HG03469 (cell line): ENCODE data around the gene MACC1.

Experiments
- ATAC-seq: cut with Tn5 transposase; IDR thresholded peaks from one replicate; pipeline ENCODE4 v1.9.1; 2021; ENCODE audit warnings: mild to moderate bottlenecking, moderate library complexity, moderate number of reproducible peaks; ENCODE audit not compliant: unreplicated experiment

MACC1 gene, protein sequence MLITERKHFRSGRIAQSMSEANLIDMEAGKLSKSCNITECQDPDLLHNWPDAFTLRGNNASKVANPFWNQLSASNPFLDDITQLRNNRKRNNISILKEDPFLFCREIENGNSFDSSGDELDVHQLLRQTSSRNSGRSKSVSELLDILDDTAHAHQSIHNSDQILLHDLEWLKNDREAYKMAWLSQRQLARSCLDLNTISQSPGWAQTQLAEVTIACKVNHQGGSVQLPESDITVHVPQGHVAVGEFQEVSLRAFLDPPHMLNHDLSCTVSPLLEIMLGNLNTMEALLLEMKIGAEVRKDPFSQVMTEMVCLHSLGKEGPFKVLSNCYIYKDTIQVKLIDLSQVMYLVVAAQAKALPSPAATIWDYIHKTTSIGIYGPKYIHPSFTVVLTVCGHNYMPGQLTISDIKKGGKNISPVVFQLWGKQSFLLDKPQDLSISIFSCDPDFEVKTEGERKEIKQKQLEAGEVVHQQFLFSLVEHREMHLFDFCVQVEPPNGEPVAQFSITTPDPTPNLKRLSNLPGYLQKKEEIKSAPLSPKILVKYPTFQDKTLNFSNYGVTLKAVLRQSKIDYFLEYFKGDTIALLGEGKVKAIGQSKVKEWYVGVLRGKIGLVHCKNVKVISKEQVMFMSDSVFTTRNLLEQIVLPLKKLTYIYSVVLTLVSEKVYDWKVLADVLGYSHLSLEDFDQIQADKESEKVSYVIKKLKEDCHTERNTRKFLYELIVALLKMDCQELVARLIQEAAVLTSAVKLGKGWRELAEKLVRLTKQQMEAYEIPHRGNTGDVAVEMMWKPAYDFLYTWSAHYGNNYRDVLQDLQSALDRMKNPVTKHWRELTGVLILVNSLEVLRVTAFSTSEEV

DNA sequence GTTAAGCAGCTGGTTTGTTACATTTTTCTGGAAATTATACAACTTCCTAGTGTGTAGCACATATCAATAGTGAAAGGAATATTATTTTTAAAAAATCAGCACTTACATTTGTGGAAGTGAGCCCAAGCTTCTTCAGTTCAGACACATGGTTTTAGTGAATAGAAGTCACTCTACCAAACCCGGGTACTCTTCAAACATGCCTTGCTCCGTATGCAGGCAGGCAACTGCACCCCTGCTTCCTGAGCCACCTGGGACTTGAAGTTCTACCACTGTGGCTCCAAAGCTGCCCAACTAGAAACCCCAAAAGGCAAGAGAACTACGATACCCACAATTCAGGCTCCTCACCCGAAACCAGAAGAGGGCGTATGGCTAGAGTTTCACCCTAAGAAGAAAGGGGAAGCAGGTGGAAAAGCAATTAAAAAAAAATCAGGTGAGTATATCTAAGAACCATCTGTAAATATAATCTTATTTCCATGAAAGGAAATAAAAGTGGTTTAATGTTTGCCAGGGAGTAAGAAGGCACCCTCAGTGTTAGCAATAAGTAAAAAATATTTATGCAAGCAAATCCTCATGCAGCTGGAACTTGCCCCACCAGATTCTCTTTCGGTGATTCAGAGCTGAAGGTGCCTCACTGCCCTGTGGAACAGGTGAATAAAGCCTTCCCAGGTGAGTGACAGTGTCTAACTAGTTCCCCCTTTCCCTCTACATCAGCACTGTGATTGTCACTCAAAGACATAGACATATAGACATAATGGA lies at the start of gene MACC1:
TSS of gene MACC1 (minus strand) at position 192 of the 756 bp plus-strand sequence. CDS start 55,522 bp downstream, outside the sequence.
- ATAC-seq = peak; percentile 45

DNA sequence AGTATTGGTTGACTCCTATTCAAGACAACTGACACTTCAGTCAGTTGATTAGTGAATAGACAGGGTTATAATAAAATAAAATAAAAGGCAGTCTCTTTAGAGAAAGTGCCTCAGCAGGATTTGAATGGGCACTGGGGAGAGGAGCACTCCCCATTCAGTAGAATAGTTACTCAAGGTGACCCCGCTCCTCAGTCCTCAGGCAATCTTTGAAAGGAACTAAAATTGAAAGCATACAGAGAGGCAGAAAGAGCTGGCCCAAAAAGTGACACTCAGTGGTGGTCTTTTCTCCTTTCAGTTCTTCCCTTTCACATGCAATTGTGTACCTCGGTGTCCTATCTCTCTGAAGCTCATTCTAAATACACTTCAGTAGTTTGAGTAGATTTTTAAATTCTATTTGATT lies 47.4 kb upstream of the MACC1 start:
- no peak for ATAC-seq

DNA sequence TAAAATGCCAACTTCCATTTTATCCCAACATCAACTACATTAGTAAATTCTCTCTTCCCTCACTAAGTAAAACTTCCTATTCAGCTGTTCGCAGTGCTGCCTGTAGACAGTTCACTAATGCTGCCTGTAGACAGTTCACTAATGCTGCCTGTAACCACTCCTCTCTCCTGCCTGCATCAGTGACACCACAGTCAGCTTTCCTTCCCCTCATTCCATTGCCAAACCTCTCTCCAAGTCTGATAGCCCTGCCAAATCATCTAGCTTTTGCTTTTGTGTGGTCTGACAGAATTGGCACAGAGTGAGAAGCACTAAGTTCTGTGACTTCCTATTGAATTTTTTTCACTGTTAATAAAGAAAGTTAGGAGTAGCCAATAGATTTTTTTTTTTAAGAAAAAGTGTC lies 43.0 kb upstream of the MACC1 start:
- ATAC-seq = no peak

DNA sequence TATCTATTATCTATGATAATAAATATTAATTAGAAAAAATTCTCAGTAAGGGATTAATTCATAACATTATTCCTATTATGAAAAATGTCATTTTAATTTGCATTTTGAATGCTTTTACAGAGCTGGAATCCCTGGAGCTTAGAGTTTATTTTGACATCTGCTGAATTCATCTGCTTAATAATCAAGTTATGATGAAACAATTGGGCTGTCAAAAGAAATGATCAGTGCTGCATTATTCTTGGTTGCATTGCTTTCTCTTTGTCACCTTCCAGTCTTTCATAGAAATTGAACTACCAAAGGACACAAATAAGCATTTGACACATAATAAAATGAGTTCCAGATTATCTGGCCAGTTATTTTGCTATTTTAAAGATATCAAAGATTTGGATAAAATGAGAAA lies 40.0 kb upstream of the MACC1 start:
- ATAC-seq = no peak

DNA sequence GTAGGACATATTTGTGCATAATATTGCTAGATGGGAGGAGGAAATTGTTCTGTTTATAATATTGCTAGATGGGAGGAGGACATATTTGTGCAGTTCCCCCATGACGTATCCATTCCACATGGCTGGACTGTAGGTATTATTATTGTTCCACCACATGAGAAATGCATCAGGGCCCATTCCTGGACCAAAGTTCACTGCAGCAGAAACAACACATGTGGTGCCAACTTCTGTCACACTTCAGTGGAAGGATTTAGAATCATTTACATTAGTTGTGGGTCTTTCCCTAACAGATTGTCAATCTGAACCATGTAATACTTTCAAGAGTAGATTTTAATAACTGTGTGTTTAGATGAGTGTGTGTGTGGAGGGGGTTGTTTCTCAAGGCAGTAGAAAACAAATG lies 32.7 kb upstream of the MACC1 start:
- ATAC-seq = no peak

DNA sequence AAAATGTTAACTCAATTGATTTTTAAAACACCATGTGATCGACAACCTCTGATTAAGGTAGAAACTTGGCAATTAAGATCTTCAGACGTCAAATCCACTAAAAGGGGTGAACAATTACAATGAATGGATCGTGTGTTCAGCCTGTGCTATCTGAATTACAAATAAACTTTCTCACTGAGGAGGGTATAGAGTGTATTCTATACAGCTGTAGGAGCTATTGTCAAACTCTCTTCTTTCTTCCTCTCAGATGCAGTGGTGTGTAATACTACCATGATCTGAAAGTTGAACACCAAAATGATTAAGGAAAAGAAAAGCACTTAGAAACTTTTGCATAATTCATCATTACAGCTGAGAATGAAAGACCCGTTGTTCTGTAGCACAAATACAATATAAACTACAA lies 32.2 kb upstream of the MACC1 start:
- ATAC-seq = no peak

DNA sequence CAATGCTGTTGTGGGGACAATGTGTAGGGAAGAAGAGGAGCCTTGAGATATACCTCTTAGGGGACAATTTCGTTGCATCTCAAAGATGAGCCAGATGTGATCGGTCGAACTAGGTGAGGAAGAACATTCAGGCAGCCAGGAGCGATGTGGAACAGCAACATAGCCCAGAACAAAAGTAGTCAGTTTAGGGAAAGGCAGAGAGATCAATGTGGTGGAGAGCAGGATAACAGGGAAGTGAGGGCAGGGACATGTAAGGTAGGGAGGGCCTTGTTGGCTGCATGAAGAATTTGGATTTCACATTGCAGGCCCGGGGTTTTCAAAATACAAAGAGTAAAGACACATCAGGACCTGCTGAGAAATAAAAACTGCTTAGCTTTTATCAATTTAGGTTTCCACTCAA lies 29.1 kb upstream of the MACC1 start:
- ATAC-seq = no peak

DNA sequence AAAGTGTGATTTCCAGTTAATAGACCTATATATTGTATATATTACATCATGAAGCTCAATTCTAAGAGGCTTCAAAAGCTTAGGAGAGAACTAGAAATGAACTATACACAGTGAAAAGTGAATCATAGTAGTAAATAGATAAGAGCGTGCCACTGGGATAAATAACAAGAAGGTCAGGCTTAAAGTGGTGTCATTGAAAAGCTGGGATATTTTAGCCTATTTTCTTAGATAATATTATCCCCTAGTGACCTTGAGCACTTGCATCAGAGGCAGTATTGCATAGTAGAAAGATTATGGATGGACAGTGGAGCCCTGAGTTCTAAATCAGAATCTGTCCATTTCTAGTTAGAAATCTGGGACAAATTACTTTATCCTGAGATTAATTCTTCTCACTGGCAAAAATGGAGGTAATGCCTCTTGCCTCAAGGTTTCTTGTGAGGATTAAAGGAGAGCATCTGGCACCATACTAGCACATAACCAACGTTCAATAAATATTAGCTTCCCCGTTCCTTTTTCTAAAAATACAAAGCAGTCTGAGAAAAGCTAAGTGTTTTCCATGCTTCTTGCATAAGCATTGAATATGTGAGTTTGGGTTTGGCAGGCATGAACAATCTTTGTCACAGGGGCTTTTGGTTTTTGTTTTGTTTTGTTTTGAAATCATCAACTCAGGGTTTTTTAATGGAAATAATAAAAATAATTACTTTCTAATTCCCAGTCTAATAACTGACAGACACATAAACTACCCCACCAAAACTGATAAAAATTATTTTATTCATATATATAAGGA lies 27.3 kb upstream of the MACC1 start:
- no peak for ATAC-seq

DNA sequence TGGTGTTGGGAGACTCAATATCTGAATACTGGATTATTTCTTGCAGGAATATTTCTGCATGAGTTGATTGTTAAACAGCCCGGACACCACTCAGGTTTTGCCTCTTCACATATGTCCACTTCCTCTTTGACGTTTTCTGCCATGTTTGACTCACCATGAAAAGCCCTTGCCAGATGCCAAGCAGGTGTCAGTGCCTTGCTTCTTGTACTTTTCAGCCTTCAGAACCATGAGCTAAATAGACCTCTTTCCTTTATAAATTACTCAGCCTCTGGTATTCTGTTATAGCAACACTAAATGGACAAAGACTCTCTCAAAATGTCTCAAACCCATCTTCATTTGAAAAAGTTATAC lies 24.7 kb upstream of the MACC1 start:
- peak; percentile 26 for ATAC-seq

DNA sequence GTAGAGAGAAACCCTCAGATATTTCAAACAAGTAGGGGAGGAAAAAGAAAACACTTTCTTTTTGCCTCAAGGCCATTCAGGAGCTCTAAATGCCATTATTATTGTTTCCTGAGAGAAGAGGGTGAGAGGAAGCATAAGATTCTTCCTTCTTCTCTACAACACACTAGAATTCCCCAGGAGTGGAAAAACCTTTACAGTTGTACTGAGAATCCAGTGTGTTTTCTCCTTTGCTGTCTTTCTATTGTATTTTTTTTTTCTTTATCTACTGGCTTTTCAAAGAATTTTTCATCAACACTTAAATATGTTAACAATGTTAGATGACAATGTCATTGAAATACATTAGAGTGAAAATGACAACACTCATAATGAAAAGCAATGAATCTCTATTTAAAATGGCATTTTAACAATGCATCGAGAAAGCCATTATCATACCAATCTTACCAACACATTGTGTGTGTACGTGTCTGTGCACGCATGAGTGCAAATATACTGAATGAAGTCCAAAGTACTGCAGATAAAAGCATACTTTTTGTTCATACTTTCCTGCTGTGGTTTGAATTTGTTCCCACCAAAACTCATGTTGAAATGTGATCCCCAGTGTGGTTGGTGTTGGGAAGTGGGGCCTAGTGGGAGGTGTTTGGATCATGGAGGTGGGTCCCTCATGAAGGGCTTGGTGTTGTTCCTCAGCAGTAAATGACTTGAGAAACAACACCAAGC lies 24.2 kb upstream of the MACC1 start:
- no peak for ATAC-seq

DNA sequence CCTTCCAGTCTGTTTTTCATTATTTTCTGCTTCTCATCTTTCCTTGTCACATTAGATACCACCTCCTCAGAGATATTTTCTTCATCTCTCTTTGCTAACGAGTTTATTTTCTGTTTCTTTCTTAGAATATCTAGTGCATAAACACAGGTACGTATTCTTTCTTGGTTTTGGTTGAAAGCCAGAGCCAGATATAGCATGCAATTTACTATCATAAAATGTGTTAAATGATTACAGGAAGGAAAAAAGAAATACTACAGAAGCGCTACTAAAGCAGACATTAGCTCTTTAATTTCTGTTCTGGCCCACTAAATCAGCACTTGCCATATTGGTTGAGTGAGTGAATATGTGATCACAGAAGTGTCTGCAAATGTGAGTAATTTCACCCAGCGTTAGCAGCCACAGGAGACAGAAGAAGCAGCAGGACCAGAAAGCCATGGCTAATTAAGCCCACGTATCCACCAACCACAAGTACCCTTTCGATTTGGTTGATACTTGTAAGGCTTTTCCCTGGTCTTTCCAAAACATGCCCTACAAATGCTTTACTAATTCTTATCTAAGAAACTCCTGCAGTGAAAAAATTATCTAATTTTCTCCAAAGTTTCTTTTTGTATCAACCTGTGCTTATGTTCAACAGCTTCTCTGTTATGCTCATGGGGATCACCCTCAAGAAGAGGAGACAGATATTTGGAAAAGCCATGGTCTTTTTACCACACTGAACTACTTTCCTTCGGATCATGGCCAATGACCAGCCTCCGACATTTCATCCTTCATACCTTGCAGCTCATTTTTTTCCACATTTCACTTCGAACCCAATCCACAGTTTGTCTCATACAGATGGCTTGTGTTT lies 23.1 kb upstream of the MACC1 start:
- ATAC-seq = peak; percentile 32

DNA sequence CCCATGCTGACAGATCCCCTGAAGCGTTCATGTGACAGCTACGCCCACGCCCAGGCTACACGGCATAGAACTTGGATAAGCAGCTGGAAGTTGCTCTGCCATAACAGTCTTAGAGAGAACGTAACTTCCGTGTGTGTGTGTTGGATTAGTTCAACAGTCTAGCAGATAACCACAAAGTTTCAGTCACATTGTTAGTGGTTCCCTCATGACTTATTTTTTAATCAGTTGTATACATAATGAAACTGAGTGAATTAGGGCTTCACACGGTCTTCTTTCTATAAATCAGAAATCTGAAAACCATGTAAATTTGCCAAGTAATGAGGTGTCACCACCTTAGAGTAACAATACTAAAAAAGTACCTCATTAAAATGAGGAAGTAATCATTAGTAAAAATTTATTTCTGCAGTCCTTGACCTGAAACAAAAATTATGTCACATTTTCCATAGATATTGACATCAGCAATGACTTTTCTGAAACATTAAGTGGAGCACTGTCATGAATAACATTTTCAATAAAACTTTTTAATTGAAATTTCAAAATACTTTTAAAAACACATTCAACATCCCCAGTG lies 21.7 kb upstream of the MACC1 start:
- ATAC-seq = peak; percentile 88

DNA sequence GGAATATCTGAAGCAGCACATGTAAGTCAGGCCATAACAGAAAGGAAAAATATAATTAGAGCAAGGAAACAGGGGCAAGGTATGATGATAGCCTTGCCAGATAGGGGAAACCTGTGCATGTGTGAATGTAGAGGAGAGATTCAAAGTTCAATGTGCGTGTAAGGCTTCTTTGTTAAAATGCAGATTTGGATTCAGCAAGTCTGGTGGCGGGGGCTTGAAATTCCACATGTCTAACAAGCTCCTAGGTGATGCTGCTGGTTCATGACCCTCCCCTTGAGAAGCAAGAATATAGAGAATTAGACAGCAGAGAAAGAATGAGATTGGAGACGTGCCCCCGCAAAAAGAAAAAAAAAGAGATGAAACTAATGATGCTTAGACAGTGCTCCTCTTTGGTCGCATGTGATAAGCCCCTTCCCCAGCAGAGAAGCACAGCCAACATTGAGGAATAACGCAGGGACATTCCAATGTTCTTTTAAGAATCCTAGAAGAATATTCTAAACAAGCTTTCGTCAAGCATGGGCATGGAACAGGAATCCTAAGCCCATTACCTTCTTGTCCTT lies 21.1 kb upstream of the MACC1 start:
- no peak for ATAC-seq

DNA sequence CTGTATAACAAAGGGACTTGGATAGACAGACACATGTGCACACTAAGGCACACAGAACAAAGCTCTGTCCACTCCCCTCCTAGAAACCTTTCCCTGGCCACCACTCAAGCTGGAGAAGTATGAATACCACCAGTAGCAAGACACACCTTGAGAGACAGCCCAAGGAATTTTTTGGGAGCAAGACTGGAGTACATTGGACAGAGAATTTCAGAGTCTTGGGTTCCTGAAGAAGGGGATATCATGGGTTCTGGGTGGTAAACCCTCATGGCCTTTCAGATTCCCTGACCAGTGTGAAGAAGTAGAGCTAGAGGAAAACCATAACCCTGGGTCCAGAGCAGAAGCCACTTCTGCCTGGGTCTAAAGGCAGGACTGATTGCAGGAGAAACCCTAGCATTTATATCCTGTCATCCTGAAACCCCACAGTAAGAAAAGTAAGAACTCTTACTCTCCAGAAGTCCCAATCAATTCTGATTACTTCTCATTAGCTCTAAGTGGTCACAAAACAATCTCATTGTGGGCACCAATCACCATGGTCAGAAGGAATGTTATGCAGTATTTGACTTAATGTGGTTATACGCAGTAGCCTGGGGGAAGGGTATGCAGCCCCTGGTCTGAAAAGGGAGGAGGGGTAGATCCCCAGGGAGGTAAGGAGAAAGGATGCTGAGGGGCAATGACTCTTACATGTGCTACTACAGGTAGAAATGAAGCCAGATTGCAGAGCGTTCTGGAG lies 20.4 kb upstream of the MACC1 start:
- ATAC-seq = no peak

DNA sequence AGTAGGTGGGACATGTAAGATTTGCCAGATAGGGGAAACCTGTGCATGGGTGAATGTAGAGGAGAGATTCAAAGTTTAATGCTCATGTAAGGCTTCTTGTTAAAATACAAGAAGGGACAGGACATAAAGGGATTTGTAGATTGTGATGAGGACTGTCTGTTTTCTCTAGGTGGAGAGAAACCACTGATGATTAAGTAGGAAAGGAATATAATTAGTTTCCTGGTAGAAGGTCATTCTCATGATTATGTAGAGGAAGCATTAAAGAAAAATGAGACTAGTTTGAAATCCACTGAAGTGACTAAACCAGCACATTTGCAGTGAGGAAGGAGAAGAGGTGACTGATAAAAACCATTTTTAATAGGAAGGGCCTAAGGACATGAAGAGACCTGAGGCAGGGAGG lies 19.6 kb upstream of the MACC1 start:
- no peak for ATAC-seq

DNA sequence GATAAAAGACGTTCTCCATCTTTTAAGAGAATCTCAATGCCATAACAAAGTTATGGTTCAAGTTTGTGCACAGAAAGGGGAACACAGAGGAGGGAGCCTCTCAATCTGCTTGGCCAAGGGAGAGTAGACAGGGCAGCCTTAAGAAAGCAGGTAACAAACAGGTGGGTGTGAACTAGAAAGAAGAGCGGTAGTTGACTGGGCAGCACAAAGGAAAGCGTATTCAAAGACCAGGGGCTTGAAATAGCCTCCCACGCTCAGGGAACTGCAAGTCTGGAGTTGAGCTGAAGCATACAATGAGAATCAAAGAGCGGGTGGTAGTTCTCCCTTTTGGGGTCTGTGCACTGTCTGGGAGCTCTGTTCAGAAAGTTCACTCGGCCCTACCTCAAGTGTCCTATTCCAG lies 18.9 kb upstream of the MACC1 start:
- no peak for ATAC-seq

DNA sequence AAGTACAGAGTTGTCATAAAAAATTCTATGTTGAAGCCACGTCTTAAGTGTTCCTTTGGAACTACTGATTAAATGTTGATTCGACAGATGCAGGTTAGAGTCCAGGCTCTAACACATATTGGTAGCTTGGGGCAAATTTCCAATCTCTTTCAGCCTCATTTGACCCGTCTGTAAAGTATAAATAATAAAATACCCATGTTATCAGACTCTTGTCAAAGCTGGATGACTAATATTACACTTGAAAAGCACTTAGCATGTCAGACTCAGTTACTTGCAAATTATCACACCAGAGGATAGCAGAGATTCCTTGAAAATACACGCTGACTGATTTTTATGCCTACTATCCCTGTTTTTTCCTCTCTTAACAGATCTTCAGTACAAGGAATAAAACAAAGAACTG lies 18.1 kb upstream of the MACC1 start:
- no peak for ATAC-seq

DNA sequence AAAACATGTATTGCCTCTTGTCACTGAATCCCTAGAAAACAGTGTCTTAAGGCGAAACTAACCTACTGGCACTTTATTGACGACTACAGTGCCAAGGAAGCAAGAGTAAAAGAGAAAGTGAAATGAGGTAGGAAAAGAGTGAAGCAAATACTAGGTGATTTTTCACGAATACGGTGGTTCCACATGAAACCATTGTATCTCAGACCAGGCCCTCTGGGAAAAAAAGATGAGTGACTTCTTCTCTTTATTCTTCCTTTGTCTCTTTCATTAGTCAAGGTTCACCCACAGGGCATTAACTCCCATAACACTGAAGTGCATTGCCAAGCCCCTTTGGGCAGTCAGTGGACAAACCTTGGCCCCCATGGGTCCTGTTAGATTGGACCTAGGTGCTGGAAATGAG lies 16.2 kb upstream of the MACC1 start:
- no peak for ATAC-seq
